Stomach smooth muscle (tissue), 2 donors: ENCODE results near the gene RHEB.

Experiments used
- H3K27ac ChIP-seq: one replicate; pipeline ENCODE4 v1.7.0; 2013; ENCODE audit warnings: mild to moderate bottlenecking, low read length, inconsistent platforms
- H3K27me3 ChIP-seq, 2 donors: one replicate each; pipeline ENCODE4 v1.7.0; 2013; ENCODE audit warnings: low read length in 2 of 2; ENCODE audit not compliant: insufficient read depth in 2 of 2, control insufficient read depth in 1 of 2
- H3K36me3 ChIP-seq, 2 donors: one replicate each; pipeline ENCODE4 v1.7.0; 2013; ENCODE audit warnings: low read length in 2 of 2; ENCODE audit not compliant: control insufficient read depth in 2 of 2, insufficient read depth in 2 of 2
- H3K4me1 ChIP-seq: one replicate; pipeline ENCODE4 v1.7.0; 2013; ENCODE audit warnings: low read length; ENCODE audit not compliant: control insufficient read depth, insufficient read depth
- H3K4me3 ChIP-seq, 2 donors: one replicate each; pipeline ENCODE4 v1.7.0; 2013; ENCODE audit warnings: low read length in 2 of 2
- H3K9ac ChIP-seq, 2 donors: one replicate each; pipeline ENCODE4 v1.7.0; 2013; ENCODE audit warnings: low read length in 2 of 2, mild to moderate bottlenecking in 1 of 2
- H3K9me3 ChIP-seq, 2 donors: one replicate each; pipeline ENCODE4 v1.7.0; 2013; ENCODE audit warnings: low read length in 2 of 2; ENCODE audit not compliant: control insufficient read depth in 2 of 2
- donor health status: healthy.
- donor health status: Pancreatic carcinoma.

Gene RHEB

GRCh38 chr7:151456782-151457181, 62.9 kb downstream of the RHEB start:
- Histone ChIP-seq H3K36me3 (no peaks in the 10 kb centered on the region), H3K9me3 (no peaks in the 10 kb centered on the region), H3K9ac (no peak overlapping the region), H3K27me3 (no peaks in the 10 kb centered on the region), H3K27ac (no peak overlapping the region), H3K4me3 (no peak overlapping the region), H3K4me1 (peaks cover 29% of the 10 kb centered on the region)

GRCh38 chr7:151456276-151456675, 63.4 kb downstream of the RHEB start:
- Histone ChIP-seq H3K36me3 (no peaks in the 10 kb centered on the region), H3K4me3 (no peak overlapping the region), H3K9ac (no peak overlapping the region), H3K4me1 (peaks cover 24% of the 10 kb centered on the region), H3K27me3 (no peaks in the 10 kb centered on the region), H3K27ac (no peak overlapping the region), H3K9me3 (no peaks in the 10 kb centered on the region)

GRCh38 chr7:151455690-151456089, 64.0 kb downstream of the RHEB start:
- H3K27ac ChIP-seq = no peak overlapping the region
- H3K27me3 ChIP-seq = no peaks in the 10 kb centered on the region
- no peaks in the 10 kb centered on the region for H3K36me3 ChIP-seq
- H3K9me3 ChIP-seq = no peaks in the 10 kb centered on the region
- H3K4me3 ChIP-seq = no peak overlapping the region
- H3K9ac ChIP-seq = no peak overlapping the region
- peaks cover 18% of the 10 kb centered on the region for H3K4me1 ChIP-seq

- H3K4me3 ChIP-seq = no peak overlapping the region
- H3K27me3 ChIP-seq = no peaks in the 10 kb centered on the region
- no peaks in the 10 kb centered on the region for H3K9me3 ChIP-seq
- no peak overlapping the region for H3K27ac ChIP-seq
- no peaks in the 10 kb centered on the region for H3K36me3 ChIP-seq
- peaks cover 12% of the 10 kb centered on the region for H3K4me1 ChIP-seq
- no peak overlapping the region for H3K9ac ChIP-seq
Observed at GRCh38 chr7:151454932-151455530, 64.7 kb downstream of the RHEB start.

- Histone ChIP-seq H3K36me3 (no peaks in the 10 kb centered on the region), H3K9me3 (no peaks in the 10 kb centered on the region), H3K4me3 (no peak overlapping the region), H3K9ac (no peak overlapping the region), H3K27me3 (no peaks in the 10 kb centered on the region), H3K27ac (no peak overlapping the region), H3K4me1 (peaks cover 4% of the 10 kb centered on the region)
Observed at GRCh38 chr7:151454305-151454704, 65.4 kb downstream of the RHEB start.

- peaks cover under 1% of the 10 kb centered on the region for H3K4me1 ChIP-seq
- no peaks in the 10 kb centered on the region for H3K9me3 ChIP-seq
- H3K9ac ChIP-seq = no peak overlapping the region
- no peak overlapping the region for H3K4me3 ChIP-seq
- no peaks in the 10 kb centered on the region for H3K36me3 ChIP-seq
- no peaks in the 10 kb centered on the region for H3K27me3 ChIP-seq
- no peak overlapping the region for H3K27ac ChIP-seq
Observed at GRCh38 chr7:151453326-151453791, 66.3 kb downstream of the RHEB start.

- no peak overlapping the region for H3K27ac ChIP-seq
- no peaks in the 10 kb centered on the region for H3K9me3 ChIP-seq
- H3K36me3 ChIP-seq = no peaks in the 10 kb centered on the region
- peaks cover 4% of the 10 kb centered on the region for H3K4me1 ChIP-seq
- H3K9ac ChIP-seq = no peak overlapping the region
- H3K4me3 ChIP-seq = no peak overlapping the region
- H3K27me3 ChIP-seq = no peaks in the 10 kb centered on the region
Observed at GRCh38 chr7:151452680-151453325, 66.9 kb downstream of the RHEB start.

- Histone ChIP-seq H3K36me3 (no peaks in the 10 kb centered on the region), H3K9ac (no peak overlapping the region), H3K27ac (no peak overlapping the region), H3K27me3 (no peaks in the 10 kb centered on the region), H3K4me1 (peaks cover 4% of the 10 kb centered on the region), H3K4me3 (no peak overlapping the region), H3K9me3 (no peaks in the 10 kb centered on the region)
Observed at GRCh38 chr7:151451626-151452571, 67.8 kb downstream of the RHEB start.

GRCh38 chr7:151451156-151451555, 68.5 kb downstream of the RHEB start:
- H3K9ac ChIP-seq = no peak overlapping the region

GRCh38 chr7:151449990-151450389, 69.7 kb downstream of the RHEB start:
- Histone ChIP-seq H3K4me3 (no peak overlapping the region), H3K9ac (no peak overlapping the region)

More at GRCh38 chr7:151451156-151451555, 68.5 kb downstream of the RHEB start:
- H3K4me3 ChIP-seq = no peak overlapping the region
- no peaks in the 10 kb centered on the region for H3K36me3 ChIP-seq
- no peaks in the 10 kb centered on the region for H3K9me3 ChIP-seq
- no peak overlapping the region for H3K27ac ChIP-seq
- peaks cover 4% of the 10 kb centered on the region for H3K4me1 ChIP-seq
- H3K27me3 ChIP-seq = no peaks in the 10 kb centered on the region

More at GRCh38 chr7:151449990-151450389, 69.7 kb downstream of the RHEB start:
- Histone ChIP-seq H3K27me3 (no peaks in the 10 kb centered on the region), H3K27ac (no peak overlapping the region), H3K9me3 (no peaks in the 10 kb centered on the region), H3K36me3 (no peaks in the 10 kb centered on the region), H3K4me1 (peaks cover 4% of the 10 kb centered on the region)
